Lung (tissue), 12 donors: ENCODE results near the gene NPFFR1. TPM values are rescaled to one million over a fixed set of nuclear protein-coding genes. Genes with fewer than 3 reads are reported as not detected.
A peak's percentile ranks its signal among the peaks of the same experiment; 100 is the strongest.

ENCODE experiments used
- ATAC-seq: fragments of 200-7000 bp; cut with Tn5 transposase; one replicate; pipeline ENCODE4 v1.9.1; 2020; ENCODE audit warnings: moderate number of reproducible peaks; ENCODE audit not compliant: insufficient read depth, low FRiP score
- DNase-seq, 3 donors: peaks; one replicate each; pipeline ENCODE4 v3.0.0-alpha.2; 2013 to 2017
- H3K27ac ChIP-seq, 2 donors: one replicate each; pipeline ENCODE4 v1.5.1; 2013; ENCODE audit warnings: mild to moderate bottlenecking in 2 of 2, moderate library complexity in 2 of 2, control low read depth in 1 of 2, inconsistent platforms in 1 of 2, low read depth in 1 of 2, low read length in 1 of 2
- H3K27me3 ChIP-seq, 3 donors: one replicate each; pipeline ENCODE4 v1.5.1; 2013; ENCODE audit warnings: low read length in 2 of 3; ENCODE audit not compliant: control insufficient read depth in 3 of 3, insufficient read depth in 3 of 3
- H3K36me3 ChIP-seq, 4 donors: one replicate each; pipeline ENCODE4 v1.5.1; 2013; ENCODE audit warnings: low read length in 4 of 4, mild to moderate bottlenecking in 1 of 4, moderate library complexity in 1 of 4; ENCODE audit not compliant: control insufficient read depth in 4 of 4, insufficient read depth in 4 of 4
- H3K4me1 ChIP-seq, 5 donors: one replicate each; pipeline ENCODE4 v1.5.1; 2013; ENCODE audit warnings: low read length in 5 of 5, mild to moderate bottlenecking in 2 of 5, moderate library complexity in 1 of 5; ENCODE audit not compliant: control insufficient read depth in 5 of 5, insufficient read depth in 5 of 5
- H3K4me3 ChIP-seq: one replicate; pipeline ENCODE4 v1.5.1; 2013; ENCODE audit warnings: mild to moderate bottlenecking, control low read depth, moderate library complexity
- H3K9ac ChIP-seq, 2 donors: one replicate each; pipeline ENCODE4 v1.5.1; 2013; ENCODE audit warnings: low read length in 2 of 2, control low read depth in 1 of 2; ENCODE audit not compliant: insufficient read depth in 1 of 2
- H3K9me3 ChIP-seq, 4 donors: one replicate each; pipeline ENCODE4 v1.5.1; 2013; ENCODE audit warnings: low read length in 3 of 4, mild to moderate bottlenecking in 1 of 4, moderate library complexity in 1 of 4; ENCODE audit not compliant: control insufficient read depth in 4 of 4, insufficient read depth in 3 of 4
- WGBS, 2 donors: extraction: QIAGEN DNeasy Blood & Tissue Kit; methylation state at CpG; one replicate each; pipeline ENCODE4 v1.1.7; 2013; 5-methylcytosine and 5-hydroxymethylcytosine counted together
- polyA plus RNA-seq, 2 donors: library from polyadenylated mRNA; stranded (reverse); fragments of 200-250 nt; gene quantifications; one replicate each; pipeline ENCODE4 v1.2.1, GENCODE V29; 2013
- total RNA-seq, 2 donors: library from RNA; depleted of rRNA in 1 of 2; stranded (reverse); fragments of >200 nt in 1 of 2; gene quantifications; one replicate each; pipeline ENCODE4 v1.2.1, GENCODE V29; 2014 to 2021
- TF ChIP-seq, protein P1 (sequence below): IDR thresholded peaks from 2 replicates; pipeline ENCODE4 v1.5.1; 2012; ENCODE audit warnings: mild to moderate bottlenecking; ENCODE audit errors: control extremely low read depth, extremely low read depth
- donor health status: control.
- donor health status: control.
- donor health status: Bipolar disorder and iron deficiency.
- donor health status: healthy.
- donor health status: DM: yes; HTN: yes; CAD: no.

The NPFFR1 gene
- total and polyA plus RNA-seq, 4 donors = 0.12 to 2.2 (median 0.14) TPM

DNA sequence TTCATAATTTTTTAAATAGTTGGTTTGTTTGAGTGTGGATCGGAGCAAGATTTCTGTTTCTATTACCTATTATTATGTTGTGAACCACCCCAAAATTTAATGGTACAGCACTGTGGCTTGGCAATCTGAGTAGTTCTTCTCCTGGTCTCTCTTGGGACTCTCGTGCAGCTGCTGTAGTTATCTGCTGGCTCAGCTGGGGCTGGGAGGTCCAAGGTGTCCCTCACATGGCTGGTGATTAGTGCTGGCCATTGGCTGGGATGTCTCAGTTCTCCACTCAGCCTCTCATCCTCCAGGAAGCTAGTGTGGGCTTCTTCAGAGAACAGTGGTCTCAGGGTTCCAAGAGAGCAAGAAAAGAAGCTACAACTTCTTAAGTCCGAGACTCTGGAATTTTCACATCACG, 15.4 kb downstream of the NPFFR1 start:
- TF ChIP-seq, protein P1, sequence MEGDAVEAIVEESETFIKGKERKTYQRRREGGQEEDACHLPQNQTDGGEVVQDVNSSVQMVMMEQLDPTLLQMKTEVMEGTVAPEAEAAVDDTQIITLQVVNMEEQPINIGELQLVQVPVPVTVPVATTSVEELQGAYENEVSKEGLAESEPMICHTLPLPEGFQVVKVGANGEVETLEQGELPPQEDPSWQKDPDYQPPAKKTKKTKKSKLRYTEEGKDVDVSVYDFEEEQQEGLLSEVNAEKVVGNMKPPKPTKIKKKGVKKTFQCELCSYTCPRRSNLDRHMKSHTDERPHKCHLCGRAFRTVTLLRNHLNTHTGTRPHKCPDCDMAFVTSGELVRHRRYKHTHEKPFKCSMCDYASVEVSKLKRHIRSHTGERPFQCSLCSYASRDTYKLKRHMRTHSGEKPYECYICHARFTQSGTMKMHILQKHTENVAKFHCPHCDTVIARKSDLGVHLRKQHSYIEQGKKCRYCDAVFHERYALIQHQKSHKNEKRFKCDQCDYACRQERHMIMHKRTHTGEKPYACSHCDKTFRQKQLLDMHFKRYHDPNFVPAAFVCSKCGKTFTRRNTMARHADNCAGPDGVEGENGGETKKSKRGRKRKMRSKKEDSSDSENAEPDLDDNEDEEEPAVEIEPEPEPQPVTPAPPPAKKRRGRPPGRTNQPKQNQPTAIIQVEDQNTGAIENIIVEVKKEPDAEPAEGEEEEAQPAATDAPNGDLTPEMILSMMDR = no peak
- peaks cover 0 to 3% (median 0%) of the 10 kb centered on the region in 4 donors for H3K9me3 ChIP-seq
- no peak overlapping the region for H3K27ac ChIP-seq
- H3K4me1 ChIP-seq = no peaks in the 10 kb centered on the region
- ATAC-seq = no peak
- H3K36me3 ChIP-seq = no peaks in the 10 kb centered on the region
- no peaks in the 10 kb centered on the region for H3K27me3 ChIP-seq
- no peak overlapping the region for H3K9ac ChIP-seq
- H3K4me3 ChIP-seq = no peak overlapping the region
- no peak for DNase-seq
- 93 to 96% methylated on average over 4 of the region's 4 CpGs for WGBS, 2 donors

DNA sequence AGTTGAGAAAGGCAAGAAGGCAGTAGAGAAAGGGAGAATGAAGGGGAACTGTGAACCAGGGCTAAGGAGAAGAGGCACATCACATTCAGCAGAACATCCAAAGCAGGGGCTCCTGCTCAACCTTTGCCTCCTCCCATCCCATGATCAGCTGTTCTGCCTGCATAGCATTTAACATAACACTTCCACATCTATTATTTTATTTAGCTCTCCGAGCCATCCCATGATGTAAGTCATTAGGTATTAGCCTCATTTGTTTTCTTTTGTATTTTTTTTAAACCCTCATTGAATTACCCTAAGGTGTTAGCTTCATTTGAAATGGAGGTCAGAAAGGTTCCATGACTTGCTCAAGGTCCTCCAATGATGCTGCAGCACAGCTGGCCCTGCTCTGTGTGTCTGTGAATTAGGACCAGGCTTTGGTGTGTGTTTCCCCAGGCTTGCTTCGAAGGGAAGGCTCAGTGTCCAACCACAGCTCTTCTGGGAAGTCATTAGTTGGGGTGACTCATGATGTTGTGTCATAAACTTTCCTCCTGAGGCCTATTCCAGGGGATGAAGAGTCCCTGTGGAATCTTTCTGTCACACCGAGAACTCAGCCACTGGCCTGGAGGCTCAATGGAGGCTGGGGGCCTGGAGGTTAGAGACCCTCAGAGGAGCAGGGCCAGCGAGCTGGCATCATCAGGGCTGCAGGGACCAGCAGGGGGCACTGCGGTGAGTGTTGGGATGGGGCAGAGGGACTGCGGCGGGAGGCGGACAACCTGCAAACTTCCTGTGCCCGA, 16.5 kb downstream of the NPFFR1 start:
- H3K4me3 ChIP-seq = no peak overlapping the region
- DNase-seq = no peak
- ATAC-seq = peak; percentile 73
- peaks cover 0 to 3% (median 0%) of the 10 kb centered on the region in 4 donors for H3K9me3 ChIP-seq
- H3K4me1 ChIP-seq = no peaks in the 10 kb centered on the region
- H3K36me3 ChIP-seq = no peaks in the 10 kb centered on the region
- no peaks in the 10 kb centered on the region for H3K27me3 ChIP-seq
- TF ChIP-seq, protein P1 = no peak
- H3K9ac ChIP-seq = no peak overlapping the region
- H3K27ac ChIP-seq = no peak overlapping the region
- WGBS, 2 donors = 60 to 68% methylated on average over 9 of the region's 9 CpGs

DNA sequence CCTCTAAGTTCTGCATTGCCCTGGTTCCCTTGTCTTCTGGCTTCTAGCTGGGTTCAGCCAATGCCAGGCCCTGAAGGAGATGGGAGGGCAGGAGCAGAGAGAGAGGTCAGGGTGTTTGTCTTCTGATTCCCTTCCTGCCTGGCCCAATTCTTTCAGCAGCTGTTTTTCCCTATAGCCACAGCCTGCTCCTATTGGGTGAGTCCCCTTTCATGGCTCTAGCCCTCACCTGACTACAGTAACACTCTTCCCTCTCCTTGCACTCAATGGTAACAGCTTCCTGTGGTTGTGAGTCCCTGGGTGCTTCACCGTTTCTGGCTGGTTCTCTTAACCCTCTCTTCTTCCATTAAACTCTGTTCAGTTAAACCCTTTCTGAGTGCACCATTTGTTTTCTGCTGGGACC, 17.1 kb downstream of the NPFFR1 start:
- DNase-seq (no peak), ATAC-seq (no peak)
- Histone ChIP-seq H3K36me3 (no peaks in the 10 kb centered on the region), H3K27ac (no peak overlapping the region), H3K4me1 (no peaks in the 10 kb centered on the region), H3K9me3 (peaks cover 0 to 3% (median 0%) of the 10 kb centered on the region in 4 donors), H3K4me3 (no peak overlapping the region), H3K27me3 (no peaks in the 10 kb centered on the region), H3K9ac (no peak overlapping the region)
- 25 to 52% methylated on average over 1 of the region's 1 CpG for WGBS, 2 donors
- TF ChIP-seq, protein P1 = no peak
